ENCODE measurements around the gene FMO3.

Gene FMO3

GRCh38 chr1:171090604-171091003, at the start of gene FMO3:
FMO3 (plus strand) TSS chr1:171090905; CDS start chr1:171092659, 1,754 bp downstream.
- no peaks in the 10 kb centered on the region for H3K4me1 Mint-ChIP-seq
- no peak for DNase-seq
- H3K27me3 Mint-ChIP-seq (ENCODE audit: low read depth, poor library complexity), result peaks cover 6% of the 10 kb centered on the region
- H3K36me3 Mint-ChIP-seq (ENCODE audit: low read depth), result no peaks in the 10 kb centered on the region
- H3K4me3 Mint-ChIP-seq, result no peak within 1 kb of the TSS
- no peak for TF ChIP-seq CTCF (IDR thresholded peaks at IDR 0.05)
- peaks cover 4% of the 10 kb centered on the region for H3K9me3 Mint-ChIP-seq
- H3K27ac Mint-ChIP-seq, result no peak within 1 kb of the TSS

- TF ChIP-seq CTCF (IDR thresholded peaks at IDR 0.05), result no peak
- H3K4me1 Mint-ChIP-seq, result no peaks in the 10 kb centered on the region
- peaks cover 46% of the 10 kb centered on the region for H3K9me3 Mint-ChIP-seq
- H3K36me3 Mint-ChIP-seq (ENCODE audit: low read depth), result no peaks in the 10 kb centered on the region
- no peak for DNase-seq
- H3K27ac Mint-ChIP-seq, result no peak overlapping the region
- H3K4me3 Mint-ChIP-seq, result no peak overlapping the region
- peaks cover 3% of the 10 kb centered on the region for H3K27me3 Mint-ChIP-seq (ENCODE audit: low read depth, poor library complexity)
These were observed 42.7 kb upstream of the FMO3 start for GRCh38 chr1:171048014-171048413.

GRCh38 chr1:171052977-171053376, 37.7 kb upstream of the FMO3 start:
- no peak for TF ChIP-seq CTCF (IDR thresholded peaks at IDR 0.05)
- Mint-ChIP-seq H3K27ac (no peak overlapping the region), H3K9me3 (peaks cover 9% of the 10 kb centered on the region), H3K4me3 (no peak overlapping the region), H3K36me3 (ENCODE audit: low read depth) (no peaks in the 10 kb centered on the region), H3K4me1 (no peaks in the 10 kb centered on the region), H3K27me3 (ENCODE audit: low read depth, poor library complexity) (peaks cover 6% of the 10 kb centered on the region)
- DNase-seq, result no peak

- no peak for TF ChIP-seq CTCF (IDR thresholded peaks at IDR 0.05)
- H3K27me3 Mint-ChIP-seq (ENCODE audit: low read depth, poor library complexity), result peaks cover 2% of the 10 kb centered on the region
- H3K36me3 Mint-ChIP-seq (ENCODE audit: low read depth), result no peaks in the 10 kb centered on the region
- H3K4me1 Mint-ChIP-seq, result no peaks in the 10 kb centered on the region
- DNase-seq, result no peak
- H3K9me3 Mint-ChIP-seq, result peaks cover 4% of the 10 kb centered on the region
- H3K4me3 Mint-ChIP-seq, result no peak overlapping the region
- H3K27ac Mint-ChIP-seq, result no peak overlapping the region
These were observed 34.6 kb upstream of the FMO3 start for GRCh38 chr1:171055966-171056643.

- Mint-ChIP-seq H3K27ac (no peak overlapping the region), H3K4me1 (no peaks in the 10 kb centered on the region), H3K27me3 (ENCODE audit: low read depth, poor library complexity) (no peaks in the 10 kb centered on the region), H3K4me3 (no peak overlapping the region), H3K9me3 (no peaks in the 10 kb centered on the region), H3K36me3 (ENCODE audit: low read depth) (no peaks in the 10 kb centered on the region)
- no peak for DNase-seq
- no peak for TF ChIP-seq CTCF (IDR thresholded peaks at IDR 0.05)
These were observed 29.1 kb upstream of the FMO3 start for GRCh38 chr1:171061425-171062143.

GRCh38 chr1:171062902-171063301, 27.8 kb upstream of the FMO3 start:
- Mint-ChIP-seq H3K4me3 (no peak overlapping the region), H3K27ac (no peak overlapping the region), H3K4me1 (no peaks in the 10 kb centered on the region), H3K27me3 (ENCODE audit: low read depth, poor library complexity) (no peaks in the 10 kb centered on the region), H3K36me3 (ENCODE audit: low read depth) (no peaks in the 10 kb centered on the region), H3K9me3 (no peaks in the 10 kb centered on the region)
- TF ChIP-seq CTCF (IDR thresholded peaks at IDR 0.05), result no peak
- DNase-seq, result no peak
